Activated naive CD8-positive, alpha-beta T cell treated with anti-CD3 and anti-CD28 coated beads for 36 hours (primary cell): ENCODE results near the gene NEDD4. TPM values are rescaled to one million over a fixed set of nuclear protein-coding genes. Genes with fewer than 3 reads are reported as not detected.
"Not testable (repeated sequence)": the region's sequence is repeated elsewhere in the genome, so short reads cannot be mapped to it uniquely, and the experiment has no call there.

Experiments
- DNase-seq: peaks from one replicate; pipeline ENCODE4 v3.0.0; 2021
- H3K27ac Mint-ChIP-seq: one replicate; pipeline ENCODE4 v1.8.0; 2022; ENCODE audit warnings: mild to moderate bottlenecking, moderate library complexity, mixed read lengths
- H3K27me3 Mint-ChIP-seq: one replicate; pipeline ENCODE4 v1.8.0; 2022; ENCODE audit warnings: mild to moderate bottlenecking, mixed read lengths
- H3K36me3 Mint-ChIP-seq: one replicate; pipeline ENCODE4 v1.8.0; 2021; ENCODE audit warnings: mild to moderate bottlenecking, mixed read lengths
- H3K4me1 Mint-ChIP-seq: one replicate; pipeline ENCODE4 v1.8.0; 2021; ENCODE audit warnings: mixed read lengths
- H3K4me3 Mint-ChIP-seq: one replicate; pipeline ENCODE4 v1.8.0; 2022; ENCODE audit warnings: mild to moderate bottlenecking, moderate library complexity, mixed read lengths
- H3K9me3 Mint-ChIP-seq: one replicate; pipeline ENCODE4 v1.8.0; 2022; ENCODE audit warnings: mixed read lengths
- total RNA-seq, 2 experiments: library from RNA; stranded (reverse); gene quantifications; one replicate each; pipeline ENCODE4 v1.2.3, GENCODE V29; 2021

NEDD4 gene
- total RNA-seq, 2 experiments from 2014 or later, result 13.3 to 15.4 TPM

DNA sequence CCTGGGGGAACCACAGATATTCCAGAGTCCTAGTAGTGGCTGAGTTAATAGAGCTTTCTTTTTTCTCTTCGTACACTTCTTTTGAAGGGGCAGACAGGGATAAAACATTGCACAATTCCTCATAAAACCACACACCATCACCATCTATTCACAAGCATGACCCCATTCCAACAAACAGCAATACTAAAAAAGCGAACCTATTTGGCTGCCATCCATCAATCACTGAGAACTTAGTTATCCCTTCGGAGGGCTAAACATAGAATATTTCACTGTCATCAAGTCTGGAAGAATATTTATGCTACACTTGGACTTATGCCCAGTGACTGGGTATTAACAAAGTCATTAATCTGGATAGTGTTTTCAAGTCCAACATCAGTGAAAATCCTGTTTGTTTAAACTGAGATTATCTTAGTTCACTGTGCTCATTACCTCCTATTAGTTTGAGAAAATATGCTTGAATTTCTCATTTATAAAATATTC is 170.2 kb downstream of the NEDD4 start:
- Mint-ChIP-seq H3K36me3 (no peaks in the 10 kb centered on the region), H3K27ac (no peak overlapping the region), H3K4me3 (no peak overlapping the region), H3K4me1 (no peaks in the 10 kb centered on the region), H3K27me3 (peaks cover 4% of the 10 kb centered on the region), H3K9me3 (no peaks in the 10 kb centered on the region)
- no peak for DNase-seq

- DNase-seq, H3K27me3 Mint-ChIP-seq, H3K9me3 Mint-ChIP-seq, H3K27ac Mint-ChIP-seq, H3K4me1 Mint-ChIP-seq, H3K36me3 Mint-ChIP-seq, H3K4me3 Mint-ChIP-seq: not testable (repeated sequence)
These were observed 171.7 kb downstream of the NEDD4 start for GRCh38 chr15:55821740-55822139.

DNA sequence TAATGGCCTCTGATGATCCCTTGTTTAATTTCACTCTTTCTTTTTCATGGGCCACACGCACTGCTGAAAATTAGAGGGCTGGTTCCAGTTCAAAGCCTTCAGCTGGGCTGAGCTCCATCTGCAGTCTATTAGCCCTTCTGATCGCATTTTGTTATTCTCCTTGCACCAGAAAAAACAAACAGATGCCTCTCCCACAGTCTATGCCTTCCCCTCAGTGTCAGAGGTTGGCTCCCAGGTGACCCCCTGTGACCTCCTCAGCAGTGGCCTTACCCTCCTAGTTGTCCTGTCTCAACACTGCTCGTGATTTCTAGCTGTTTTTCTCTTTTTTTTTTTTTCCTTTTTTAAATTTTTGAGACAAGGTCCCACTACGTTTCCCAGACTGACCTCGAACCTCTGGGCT is 173.4 kb downstream of the NEDD4 start:
- Mint-ChIP-seq H3K9me3 (no peaks in the 10 kb centered on the region), H3K4me3 (no peak overlapping the region), H3K4me1 (no peaks in the 10 kb centered on the region), H3K27me3 (peaks cover 4% of the 10 kb centered on the region), H3K27ac (no peak overlapping the region), H3K36me3 (no peaks in the 10 kb centered on the region)
- no peak for DNase-seq

- H3K9me3 Mint-ChIP-seq, result no peaks in the 10 kb centered on the region
- no peaks in the 10 kb centered on the region for H3K36me3 Mint-ChIP-seq
- H3K27me3 Mint-ChIP-seq, result peaks cover 4% of the 10 kb centered on the region
- no peak overlapping the region for H3K27ac Mint-ChIP-seq
- no peaks in the 10 kb centered on the region for H3K4me1 Mint-ChIP-seq
- no peak overlapping the region for H3K4me3 Mint-ChIP-seq
- DNase-seq, result no peak
These were observed 173.9 kb downstream of the NEDD4 start for GRCh38 chr15:55819397-55820034.

- H3K4me3 Mint-ChIP-seq, result no peak overlapping the region
- no peak overlapping the region for H3K27ac Mint-ChIP-seq
- H3K27me3 Mint-ChIP-seq, result no peaks in the 10 kb centered on the region
- H3K4me1 Mint-ChIP-seq, result no peaks in the 10 kb centered on the region
- no peak for DNase-seq
- no peaks in the 10 kb centered on the region for H3K9me3 Mint-ChIP-seq
- H3K36me3 Mint-ChIP-seq, result no peaks in the 10 kb centered on the region
These were observed 177.4 kb downstream of the NEDD4 start for GRCh38 chr15:55816017-55816416.

GRCh38 chr15:55802600-55803376 is 190.6 kb downstream of the NEDD4 start:
- Mint-ChIP-seq H3K27me3 (peaks cover 21% of the 10 kb centered on the region), H3K4me1 (no peaks in the 10 kb centered on the region), H3K9me3 (no peaks in the 10 kb centered on the region), H3K36me3 (no peaks in the 10 kb centered on the region), H3K4me3 (no peak overlapping the region), H3K27ac (no peak overlapping the region)
- DNase-seq, result no peak

GRCh38 chr15:55800216-55800615 is 193.2 kb downstream of the NEDD4 start:
- Mint-ChIP-seq H3K4me3 (no peak overlapping the region), H3K9me3 (no peaks in the 10 kb centered on the region), H3K27me3 (peaks cover 21% of the 10 kb centered on the region), H3K27ac (no peak overlapping the region), H3K36me3 (no peaks in the 10 kb centered on the region), H3K4me1 (no peaks in the 10 kb centered on the region)
- DNase-seq, result no peak

DNA sequence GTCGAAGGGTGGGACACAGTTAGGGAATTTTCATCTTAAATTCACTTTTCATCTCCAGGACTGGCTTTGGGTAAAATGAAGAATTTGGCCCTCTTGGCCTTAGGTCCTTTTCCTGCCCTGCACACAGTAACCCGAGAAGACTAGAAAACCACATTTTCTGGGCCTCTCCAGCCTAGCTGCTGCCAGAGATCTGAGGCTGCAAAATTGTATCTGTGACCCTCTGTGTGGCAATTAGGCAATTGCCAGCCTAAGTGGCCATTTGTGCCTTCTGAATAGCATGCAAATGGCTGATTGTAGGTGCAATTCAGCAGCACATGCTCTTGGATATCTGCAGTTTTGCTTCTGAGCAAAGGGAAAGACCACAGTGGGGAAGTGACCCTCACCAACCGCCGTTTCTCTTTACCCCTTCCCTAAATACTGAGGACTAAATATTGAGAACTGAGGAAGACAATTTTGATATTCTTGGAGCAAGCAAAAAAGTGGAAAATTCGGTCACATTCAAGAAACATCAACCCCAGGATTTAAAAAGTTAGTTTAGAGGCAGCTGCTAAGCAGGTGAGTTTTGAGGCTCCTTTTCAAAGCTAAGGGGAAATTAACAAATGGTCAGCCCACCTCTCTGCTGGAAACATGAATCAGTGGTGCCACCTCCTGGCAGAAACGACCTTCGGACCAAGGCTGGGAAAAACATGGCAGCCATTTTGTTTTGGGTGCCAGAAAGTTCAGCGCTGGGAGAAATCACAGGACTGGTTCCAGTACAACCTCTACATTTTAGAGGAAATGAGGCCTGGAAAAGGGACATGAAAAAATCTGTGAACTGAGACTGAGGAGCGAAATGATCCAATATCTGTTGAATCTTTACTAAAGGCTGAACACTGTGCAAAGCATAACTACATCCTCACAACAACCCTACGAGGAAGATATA is 193.9 kb downstream of the NEDD4 start:
- Mint-ChIP-seq H3K4me3 (no peak overlapping the region), H3K4me1 (no peaks in the 10 kb centered on the region), H3K9me3 (no peaks in the 10 kb centered on the region), H3K27ac (no peak overlapping the region), H3K36me3 (no peaks in the 10 kb centered on the region), H3K27me3 (peaks cover 21% of the 10 kb centered on the region)
- DNase-seq, result peak; percentile 30

DNA sequence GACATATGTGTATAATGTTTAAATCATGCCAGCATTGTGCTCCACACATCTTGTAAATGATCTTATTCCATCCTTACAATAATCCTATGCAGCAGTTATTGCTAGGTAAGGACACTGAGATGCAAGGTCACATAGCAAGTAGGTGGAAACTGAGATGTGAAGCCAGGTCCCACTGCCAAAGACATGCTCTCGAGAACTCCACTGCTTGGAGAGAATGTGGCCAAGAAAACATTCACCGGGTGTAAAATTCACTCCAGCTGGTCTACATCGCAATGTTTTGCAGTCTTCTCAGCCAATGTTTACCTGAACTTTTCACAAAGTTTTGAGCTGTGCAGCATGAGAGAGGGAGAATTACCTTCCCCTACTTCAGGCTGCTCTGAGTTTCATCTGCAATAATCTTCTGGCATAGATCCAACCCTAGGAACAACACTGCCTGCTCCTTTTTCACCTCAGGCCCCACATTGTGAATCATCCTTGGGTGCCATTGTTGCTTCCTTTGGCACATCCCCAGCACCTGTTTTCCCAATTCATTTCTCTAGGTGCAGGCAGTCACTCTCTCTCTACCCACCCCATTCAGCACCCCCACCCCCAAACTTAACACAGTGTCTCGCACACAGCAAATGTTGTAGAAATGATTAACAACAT is 197.0 kb downstream of the NEDD4 start:
- H3K27me3 Mint-ChIP-seq, result peaks cover 21% of the 10 kb centered on the region

GRCh38 chr15:55795031-55795430 is 198.4 kb downstream of the NEDD4 start:
- Mint-ChIP-seq H3K36me3 (no peaks in the 10 kb centered on the region), H3K27me3 (peaks cover 21% of the 10 kb centered on the region), H3K27ac (no peak overlapping the region), H3K4me3 (no peak overlapping the region), H3K4me1 (no peaks in the 10 kb centered on the region), H3K9me3 (peaks cover 5% of the 10 kb centered on the region)
- no peak for DNase-seq

More for the DNA sequence above, 197.0 kb downstream of the NEDD4 start:
- DNase-seq, result no peak
- H3K36me3 Mint-ChIP-seq, result no peaks in the 10 kb centered on the region
- H3K27ac Mint-ChIP-seq, result no peak overlapping the region
- no peaks in the 10 kb centered on the region for H3K4me1 Mint-ChIP-seq
- H3K4me3 Mint-ChIP-seq, result no peak overlapping the region
- peaks cover 5% of the 10 kb centered on the region for H3K9me3 Mint-ChIP-seq

DNA sequence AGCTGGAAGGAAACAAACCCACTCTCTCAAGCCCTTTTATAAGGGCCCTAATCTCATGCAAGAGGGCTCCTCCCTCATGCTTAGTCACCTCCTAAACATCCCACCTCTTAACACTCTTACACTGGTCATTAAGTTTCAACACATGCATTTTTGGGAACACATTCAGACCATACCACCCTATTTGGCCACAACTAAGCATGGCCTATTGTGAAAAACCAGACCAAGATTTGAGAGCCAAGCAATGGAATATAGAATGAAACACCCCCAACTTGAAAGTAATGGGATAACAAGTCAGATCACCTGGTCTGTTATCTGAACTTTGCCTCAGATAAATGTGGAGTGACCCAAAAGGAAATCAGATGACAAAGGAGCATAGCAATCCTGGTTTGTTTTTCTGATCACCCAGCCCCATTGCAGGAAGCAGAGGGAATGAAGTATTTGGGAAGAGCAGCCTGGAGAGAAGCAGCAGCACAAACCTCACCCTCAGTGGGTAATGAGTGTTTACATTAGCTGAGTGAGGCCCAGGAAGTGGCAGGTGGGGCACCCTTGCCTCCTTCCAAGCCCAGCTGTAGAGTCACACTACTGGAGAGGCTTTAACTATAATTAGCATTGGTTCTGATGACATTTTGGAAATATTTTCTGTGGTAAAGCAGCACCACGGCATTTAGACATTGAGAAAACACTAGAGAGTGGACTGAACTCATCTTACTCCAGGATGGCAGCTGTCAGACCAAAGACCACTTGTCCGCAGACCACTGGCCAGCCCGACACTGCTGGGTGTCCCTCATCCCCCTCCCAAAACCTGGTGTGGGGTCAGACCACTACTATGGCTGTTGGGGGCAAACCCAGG is 201.6 kb downstream of the NEDD4 start:
- H3K27me3 Mint-ChIP-seq, result peaks cover 6% of the 10 kb centered on the region
- no peak overlapping the region for H3K27ac Mint-ChIP-seq
- H3K4me3 Mint-ChIP-seq, result no peak overlapping the region
- no peaks in the 10 kb centered on the region for H3K36me3 Mint-ChIP-seq
- no peak for DNase-seq
- no peaks in the 10 kb centered on the region for H3K4me1 Mint-ChIP-seq
- H3K9me3 Mint-ChIP-seq, result peaks cover 7% of the 10 kb centered on the region

GRCh38 chr15:55789066-55789660 is 204.2 kb downstream of the NEDD4 start:
- peaks cover 4% of the 10 kb centered on the region for H3K27me3 Mint-ChIP-seq
- H3K9me3 Mint-ChIP-seq, result peaks cover 7% of the 10 kb centered on the region
- no peak overlapping the region for H3K27ac Mint-ChIP-seq
- H3K4me3 Mint-ChIP-seq, result no peak overlapping the region
- H3K4me1 Mint-ChIP-seq, result no peaks in the 10 kb centered on the region
- H3K36me3 Mint-ChIP-seq, result no peaks in the 10 kb centered on the region
- DNase-seq, result peak; percentile 32

- peaks cover 2% of the 10 kb centered on the region for H3K9me3 Mint-ChIP-seq
- H3K27ac Mint-ChIP-seq, result no peak overlapping the region
- no peaks in the 10 kb centered on the region for H3K36me3 Mint-ChIP-seq
- H3K4me3 Mint-ChIP-seq, result no peak overlapping the region
- no peak for DNase-seq
- H3K4me1 Mint-ChIP-seq, result no peaks in the 10 kb centered on the region
- peaks cover 9% of the 10 kb centered on the region for H3K27me3 Mint-ChIP-seq
These were observed 207.1 kb downstream of the NEDD4 start for GRCh38 chr15:55786341-55786740.

GRCh38 chr15:55785593-55785992 is 207.8 kb downstream of the NEDD4 start:
- not testable (repeated sequence) for DNase-seq, H3K27ac Mint-ChIP-seq, H3K27me3 Mint-ChIP-seq, H3K4me1 Mint-ChIP-seq, H3K9me3 Mint-ChIP-seq, H3K4me3 Mint-ChIP-seq, H3K36me3 Mint-ChIP-seq
